PC-3 (cell line): ENCODE results near the gene RYK. TPM values are rescaled to one million over a fixed set of nuclear protein-coding genes. Genes with fewer than 3 reads are reported as not detected.

ENCODE experiments used
- ATAC-seq: fragments of 200-7000 bp; cut with Tn5 transposase; 2 replicates; pipeline ENCODE4 v1.9.1; 2020; ENCODE audit warnings: mild to moderate bottlenecking, moderate library complexity
- BruUV-seq: library from RNA; stranded (reverse); fragments of 400-500 nt; replicated peaks from 2 replicates; lab custom pipeline; 2021; lab: Mats Ljungman, UMichigan
- CTCF ChIA-PET: fragments of 300-600 bp; sonication (Branson Sonifier 250); formaldehyde crosslinking; loops from one replicate; lab custom pipeline; 2022; ENCODE audit warnings: antibody characterized with exemption; lab: Charles Lee
- POLR2A ChIA-PET: fragments of 300-600 bp; sonication (Branson Sonifier 250); formaldehyde crosslinking; loops from one replicate; lab custom pipeline; 2022; ENCODE audit warnings: antibody characterized with exemption; ENCODE audit not compliant: unreplicated experiment; lab: Charles Lee
- DNase-seq: peaks from one replicate; pipeline ENCODE4 v3.0.0-alpha.2; 2015
- H2AFZ ChIP-seq: fragments of 300-600 bp; sonication (generic); 2 replicates; pipeline ENCODE4 v1.6.0; 2016; ENCODE audit warnings: antibody characterized with exemption, low read length
- H3F3A ChIP-seq: fragments of 300-600 bp; sonication (generic); one replicate; pipeline ENCODE4 v1.6.0; 2017; ENCODE audit warnings: antibody characterized with exemption, low read length, control low read depth, mild to moderate bottlenecking; ENCODE audit not compliant: unreplicated experiment
- H3K27ac ChIP-seq: fragments of 300-600 bp; sonication (generic); 2 replicates; pipeline ENCODE4 v1.5.1; 2016; ENCODE audit warnings: mild to moderate bottlenecking, low read length
- H3K27me3 ChIP-seq: fragments of 300-600 bp; sonication (generic); 2 replicates; pipeline ENCODE4 v1.6.1; 2016; ENCODE audit warnings: low read length, mixed read lengths
- H3K36me3 ChIP-seq: fragments of 300-600 bp; sonication (generic); 2 replicates; pipeline ENCODE4 v1.6.1; 2016; ENCODE audit warnings: low read depth, mixed run types, low read length, mixed read lengths
- H3K4me1 ChIP-seq: fragments of 300-600 bp; sonication (generic); 2 replicates; pipeline ENCODE4 v1.5.1; 2016; ENCODE audit warnings: low read length; ENCODE audit not compliant: insufficient read depth
- H3K4me2 ChIP-seq: fragments of 300-600 bp; sonication (generic); 2 replicates; pipeline ENCODE4 v1.6.0; 2016; ENCODE audit warnings: low read length
- H3K4me3 ChIP-seq: fragments of 300-600 bp; sonication (generic); 2 replicates; pipeline ENCODE4 v1.5.1; 2016; ENCODE audit warnings: mild to moderate bottlenecking, low read length, mixed read lengths
- H3K79me2 ChIP-seq: fragments of 300-600 bp; sonication (generic); 2 replicates; pipeline ENCODE4 v1.6.1; 2017; ENCODE audit warnings: low read length, mixed read lengths
- H3K9ac ChIP-seq: fragments of 300-600 bp; sonication (generic); 2 replicates; pipeline ENCODE4 v1.6.0; 2016; ENCODE audit warnings: mild to moderate bottlenecking, low read length
- H3K9me2 ChIP-seq: fragments of 300-600 bp; sonication (generic); replicated peaks from 2 replicates; pipeline ENCODE4 v1.6.1; 2016; ENCODE audit warnings: mixed run types, low read length, mixed read lengths
- H3K9me3 ChIP-seq: fragments of 300-600 bp; sonication (generic); 2 replicates; pipeline ENCODE4 v1.6.1; 2016; ENCODE audit warnings: low read length, mixed read lengths
- H4K20me1 ChIP-seq: fragments of 300-600 bp; sonication (generic); 2 replicates; pipeline ENCODE4 v1.6.1; 2016; ENCODE audit warnings: low read length, mixed read lengths
- EZH2 ChIP-seq: fragments of 300-600 bp; sonication (generic); IDR thresholded peaks from one replicate; pipeline ENCODE4 v1.6.1; 2017; ENCODE audit warnings: antibody characterized with exemption, mild to moderate bottlenecking, low read length; ENCODE audit not compliant: unreplicated experiment
- EZH2phosphoT487 ChIP-seq: fragments of 300-600 bp; sonication (generic); IDR thresholded peaks from 2 replicates; pipeline ENCODE4 v1.6.1; 2018; ENCODE audit warnings: mild to moderate bottlenecking, antibody characterized with exemption, low read length, borderline replicate concordance
- intact Hi-C: fragments of 100-400 bp; cut with micrococcal nuclease; formaldehyde crosslinking; loops from 2 replicates; pipeline ENCODE4 v1.9.0; 2023
- total RNA-seq: library from RNA; depleted of rRNA; stranded (reverse); fragments of >200 nt; gene quantifications from 2 replicates; pipeline ENCODE4 v1.2.3, GENCODE V29; 2014
- TF ChIP-seq, protein P1 (sequence below): fragments of 300-600 bp; sonication (generic); conservative IDR thresholded peaks from 2 replicates; pipeline ENCODE4 v1.5.1; 2017; ENCODE audit warnings: antibody characterized with exemption, low read depth, mild to moderate bottlenecking, low read length

The RYK gene
- total RNA-seq, 1 experiment from 2014 or later = 47.2 TPM

DNA sequence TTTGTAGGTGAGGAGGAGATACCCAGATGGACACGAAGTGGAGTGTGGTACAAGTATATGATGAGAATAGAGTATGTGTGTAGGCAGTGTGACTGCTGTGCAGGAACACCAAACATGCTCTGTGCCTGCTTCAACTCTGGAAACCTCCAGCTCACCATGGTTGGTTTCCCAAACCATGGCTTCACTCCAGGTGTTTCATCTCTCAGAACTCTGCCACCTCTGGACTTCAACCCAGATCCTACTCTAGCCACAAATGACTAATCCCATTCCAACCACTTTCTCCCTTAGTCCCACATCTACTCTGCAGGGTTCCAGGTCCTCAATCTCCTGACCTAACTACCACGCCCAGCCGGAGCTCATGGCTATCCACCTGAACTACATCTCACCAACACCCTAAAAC is 102.1 kb downstream of the RYK start:
- TF ChIP-seq, protein P1, sequence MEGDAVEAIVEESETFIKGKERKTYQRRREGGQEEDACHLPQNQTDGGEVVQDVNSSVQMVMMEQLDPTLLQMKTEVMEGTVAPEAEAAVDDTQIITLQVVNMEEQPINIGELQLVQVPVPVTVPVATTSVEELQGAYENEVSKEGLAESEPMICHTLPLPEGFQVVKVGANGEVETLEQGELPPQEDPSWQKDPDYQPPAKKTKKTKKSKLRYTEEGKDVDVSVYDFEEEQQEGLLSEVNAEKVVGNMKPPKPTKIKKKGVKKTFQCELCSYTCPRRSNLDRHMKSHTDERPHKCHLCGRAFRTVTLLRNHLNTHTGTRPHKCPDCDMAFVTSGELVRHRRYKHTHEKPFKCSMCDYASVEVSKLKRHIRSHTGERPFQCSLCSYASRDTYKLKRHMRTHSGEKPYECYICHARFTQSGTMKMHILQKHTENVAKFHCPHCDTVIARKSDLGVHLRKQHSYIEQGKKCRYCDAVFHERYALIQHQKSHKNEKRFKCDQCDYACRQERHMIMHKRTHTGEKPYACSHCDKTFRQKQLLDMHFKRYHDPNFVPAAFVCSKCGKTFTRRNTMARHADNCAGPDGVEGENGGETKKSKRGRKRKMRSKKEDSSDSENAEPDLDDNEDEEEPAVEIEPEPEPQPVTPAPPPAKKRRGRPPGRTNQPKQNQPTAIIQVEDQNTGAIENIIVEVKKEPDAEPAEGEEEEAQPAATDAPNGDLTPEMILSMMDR = no peak
- TF ChIP-seq EZH2 (no peak), EZH2phosphoT487 (no peak)
- Histone ChIP-seq H2AFZ (no peak overlapping the region), H3F3A (no peaks in the 10 kb centered on the region), H3K4me3 (no peak overlapping the region), H3K9ac (no peak overlapping the region), H3K79me2 (no peaks in the 10 kb centered on the region), H4K20me1 (no peaks in the 10 kb centered on the region), H3K27me3 (no peaks in the 10 kb centered on the region), H3K36me3 (no peaks in the 10 kb centered on the region), H3K27ac (no peak overlapping the region), H3K4me2 (no peak overlapping the region), H3K9me2 (no peaks in the 10 kb centered on the region), H3K4me1 (no peaks in the 10 kb centered on the region), H3K9me3 (no peaks in the 10 kb centered on the region)
- intact Hi-C loops = no loop called here
- no peak for DNase-seq
- POLR2A ChIA-PET = no interaction called here
- no TSS peak for BruUV-seq
- CTCF ChIA-PET = no interaction called here
- ATAC-seq = no peak

DNA sequence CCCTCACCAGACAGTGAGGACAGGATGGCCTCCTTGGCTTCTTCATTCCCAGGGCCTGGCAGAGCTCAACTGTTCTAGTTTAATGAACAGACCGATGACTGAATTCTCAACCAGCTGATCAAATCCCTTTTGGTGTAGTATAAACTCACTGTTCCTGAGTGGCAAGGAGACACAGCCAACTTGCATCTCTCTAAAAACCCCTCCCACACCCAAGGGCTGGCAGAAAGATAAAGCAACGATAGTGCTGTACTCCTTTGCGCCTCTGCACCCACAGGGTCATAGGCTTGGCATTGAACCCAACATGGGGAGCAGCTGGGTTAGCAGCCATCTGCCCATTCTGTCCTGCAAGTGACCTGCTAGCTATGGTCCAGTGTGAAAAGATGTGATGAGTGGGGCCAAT is 103.2 kb downstream of the RYK start:
- H3K9me3 ChIP-seq = no peaks in the 10 kb centered on the region
- no peak overlapping the region for H3K4me2 ChIP-seq
- no peak overlapping the region for H3K27ac ChIP-seq
- H3K79me2 ChIP-seq = no peaks in the 10 kb centered on the region
- ChIA-PET CTCF (no interaction called here), POLR2A (no interaction called here)
- H2AFZ ChIP-seq = no peak overlapping the region
- no peaks in the 10 kb centered on the region for H3K9me2 ChIP-seq
- TF ChIP-seq EZH2 (no peak), EZH2phosphoT487 (no peak)
- TF ChIP-seq, protein P1 = no peak
- no peak overlapping the region for H3K9ac ChIP-seq
- no TSS peak for BruUV-seq
- H3K27me3 ChIP-seq = no peaks in the 10 kb centered on the region
- H3F3A ChIP-seq = no peaks in the 10 kb centered on the region
- intact Hi-C loops = no loop called here
- no peak for ATAC-seq
- no peak overlapping the region for H3K4me3 ChIP-seq
- no peaks in the 10 kb centered on the region for H4K20me1 ChIP-seq
- H3K4me1 ChIP-seq = no peaks in the 10 kb centered on the region
- no peak for DNase-seq
- H3K36me3 ChIP-seq = no peaks in the 10 kb centered on the region

DNA sequence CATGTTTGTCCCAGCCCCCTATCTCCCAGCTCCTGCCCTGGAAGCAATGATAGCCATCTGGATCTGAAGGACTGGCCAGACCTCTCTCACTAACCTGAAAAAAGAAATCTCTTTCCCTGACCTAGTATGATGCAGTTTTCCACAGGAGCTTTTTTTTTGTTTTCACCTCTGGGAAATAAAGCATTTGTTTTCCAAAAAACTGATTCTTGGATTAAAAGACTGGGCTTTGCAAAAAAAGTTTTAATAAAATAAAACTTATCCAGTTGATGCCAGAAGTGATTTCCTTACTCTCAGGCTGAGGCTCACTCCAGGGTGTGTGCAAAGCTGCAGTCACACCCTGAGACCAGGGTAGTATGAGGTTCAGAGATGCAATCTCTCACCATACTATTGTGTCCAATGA is 104.0 kb downstream of the RYK start:
- intact Hi-C loops = no loop called here
- no TSS peak for BruUV-seq
- no peak for ATAC-seq

More for the DNA sequence above, 104.0 kb downstream of the RYK start:
- TF ChIP-seq, protein P1 = no peak
- TF ChIP-seq EZH2 (no peak), EZH2phosphoT487 (no peak)
- ChIA-PET CTCF (no interaction called here), POLR2A (no interaction called here)
- DNase-seq = no peak
- no peaks in the 10 kb centered on the region for H3F3A ChIP-seq
- H3K4me1 ChIP-seq = no peaks in the 10 kb centered on the region
- no peaks in the 10 kb centered on the region for H3K27me3 ChIP-seq
- H3K27ac ChIP-seq = no peak overlapping the region
- H3K9me2 ChIP-seq = no peaks in the 10 kb centered on the region
- no peak overlapping the region for H3K9ac ChIP-seq
- no peak overlapping the region for H2AFZ ChIP-seq
- H3K36me3 ChIP-seq = no peaks in the 10 kb centered on the region
- H3K9me3 ChIP-seq = no peaks in the 10 kb centered on the region
- H3K4me3 ChIP-seq = no peak overlapping the region
- no peaks in the 10 kb centered on the region for H4K20me1 ChIP-seq
- H3K79me2 ChIP-seq = no peaks in the 10 kb centered on the region
- H3K4me2 ChIP-seq = no peak overlapping the region
